ENCODE measurements around the gene LATS1. TPM values are rescaled to one million over a fixed set of nuclear protein-coding genes. Genes with fewer than 3 reads are reported as not detected.
"Not testable (repeated sequence)": the region's sequence is repeated elsewhere in the genome, so short reads cannot be mapped to it uniquely, and the experiment has no call there.

The LATS1 gene
- polyA plus RNA-seq, 4 donors, result 4.1 to 23.0 (median 7.3) TPM

GRCh38 chr6:149745252-149745651, 27.4 kb upstream of the LATS1 start:
- 61 to 77% (median 63%) methylated on average over 10 of the region's 10 CpGs for WGBS, 3 donors
- H3K27me3 ChIP-seq (ENCODE audit: control insufficient read depth in 3 of 3, insufficient read depth in 3 of 3, low read length in 3 of 3); H3K9me3 ChIP-seq (ENCODE audit: control insufficient read depth in 2 of 2, insufficient read depth in 1 of 2, low read depth in 1 of 2, low read length in 1 of 2); H3K4me3 ChIP-seq (ENCODE audit: low read depth in 1 of 3, low read length in 3 of 3); DNase-seq; FAIRE-seq; H3K27ac ChIP-seq (ENCODE audit: low read depth in 1 of 3, low read length in 2 of 3); H3K4me1 ChIP-seq (ENCODE audit: control insufficient read depth in 3 of 3, insufficient read depth in 2 of 3, low read depth in 1 of 3, low read length in 2 of 3): not testable (repeated sequence)
- peaks cover 5 to 32% (median 8%) of the 10 kb centered on the region in 3 donors for H3K36me3 ChIP-seq (ENCODE audit: control insufficient read depth in 3 of 3, insufficient read depth in 2 of 3, low read depth in 1 of 3, low read length in 3 of 3)

DNA sequence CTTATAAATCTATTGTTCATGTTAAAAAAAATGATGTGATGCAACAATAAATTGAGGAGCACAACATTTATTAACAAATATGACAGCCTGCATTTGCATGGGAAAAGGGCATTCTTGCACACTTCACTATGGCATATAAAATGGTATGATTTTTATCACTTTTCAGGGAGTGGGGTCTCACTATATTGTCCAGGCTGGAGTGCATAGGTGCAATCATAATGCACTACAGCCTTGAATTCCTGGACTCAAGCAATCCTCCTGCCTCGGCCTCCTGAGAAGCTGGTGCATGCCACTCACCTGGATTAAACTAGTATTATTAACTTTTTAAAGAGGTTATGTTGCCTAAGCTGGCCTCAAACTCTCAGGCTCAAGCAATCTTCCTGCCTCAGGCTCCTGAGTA, 17.0 kb upstream of the LATS1 start:
- 91 to 100% (median 94%) methylated on average over 1 of the region's 1 CpG for WGBS, 3 donors
- DNase-seq (no peak), FAIRE-seq (no peak)
- no peak overlapping the region for H3K27ac ChIP-seq (ENCODE audit: low read depth in 1 of 3, low read length in 2 of 3)
- no peak overlapping the region for H3K4me3 ChIP-seq (ENCODE audit: low read depth in 1 of 3, low read length in 3 of 3)
- H3K4me1 ChIP-seq (ENCODE audit: control insufficient read depth in 3 of 3, insufficient read depth in 2 of 3, low read depth in 1 of 3, low read length in 2 of 3), result no peaks in the 10 kb centered on the region
- H3K27me3 ChIP-seq (ENCODE audit: control insufficient read depth in 3 of 3, insufficient read depth in 3 of 3, low read length in 3 of 3), result no peaks in the 10 kb centered on the region
- H3K9me3 ChIP-seq (ENCODE audit: control insufficient read depth in 2 of 2, insufficient read depth in 1 of 2, low read depth in 1 of 2, low read length in 1 of 2), result no peaks in the 10 kb centered on the region
- H3K36me3 ChIP-seq (ENCODE audit: control insufficient read depth in 3 of 3, insufficient read depth in 2 of 3, low read depth in 1 of 3, low read length in 3 of 3), result peaks cover 5 to 71% (median 15%) of the 10 kb centered on the region in 3 donors

- Histone ChIP-seq H3K27ac (ENCODE audit: low read depth in 1 of 3, low read length in 2 of 3) (no peak overlapping the region), H3K4me3 (ENCODE audit: low read depth in 1 of 3, low read length in 3 of 3) (no peak overlapping the region), H3K4me1 (ENCODE audit: control insufficient read depth in 3 of 3, insufficient read depth in 2 of 3, low read depth in 1 of 3, low read length in 2 of 3) (peaks cover 0 to 10% (median 0%) of the 10 kb centered on the region in 3 donors), H3K27me3 (ENCODE audit: control insufficient read depth in 3 of 3, insufficient read depth in 3 of 3, low read length in 3 of 3) (no peaks in the 10 kb centered on the region), H3K9me3 (ENCODE audit: control insufficient read depth in 2 of 2, insufficient read depth in 1 of 2, low read depth in 1 of 2, low read length in 1 of 2) (no peaks in the 10 kb centered on the region), H3K36me3 (ENCODE audit: control insufficient read depth in 3 of 3, insufficient read depth in 2 of 3, low read depth in 1 of 3, low read length in 3 of 3) (peaks cover 8 to 71% (median 13%) of the 10 kb centered on the region in 3 donors)
- FAIRE-seq (no peak), DNase-seq (no peak)
- WGBS, 3 donors, result 95 to 97% (median 97%) methylated on average over 2 of the region's 2 CpGs
Observed at GRCh38 chr6:149733089-149733720, 15.3 kb upstream of the LATS1 start.

DNA sequence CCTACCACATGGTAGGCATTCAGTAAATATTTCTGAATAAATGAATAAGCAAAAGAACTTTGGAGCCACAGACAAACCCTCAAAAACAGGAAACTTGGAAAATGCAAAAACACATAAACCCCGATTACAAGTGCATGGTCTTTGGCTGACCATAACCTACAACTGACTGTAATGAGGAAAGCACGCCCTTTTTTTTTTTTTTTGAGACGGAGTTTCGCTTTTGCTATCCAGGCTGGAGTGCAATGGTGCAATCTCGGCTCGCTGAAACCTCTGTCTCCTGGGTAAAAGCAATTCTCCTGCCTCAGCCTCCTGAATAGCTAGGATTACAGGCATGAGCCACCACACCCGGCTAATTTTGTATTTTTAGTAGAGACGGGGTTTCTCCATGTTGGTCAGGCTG, 11.9 kb upstream of the LATS1 start:
- 77 to 87% (median 80%) methylated on average over 8 of the region's 8 CpGs for WGBS, 3 donors
- Histone ChIP-seq H3K27me3 (ENCODE audit: control insufficient read depth in 3 of 3, insufficient read depth in 3 of 3, low read length in 3 of 3) (no peaks in the 10 kb centered on the region), H3K27ac (ENCODE audit: low read depth in 1 of 3, low read length in 2 of 3) (peak overlapping the region in 1 of 3 donors; percentile 48), H3K4me1 (ENCODE audit: control insufficient read depth in 3 of 3, insufficient read depth in 2 of 3, low read depth in 1 of 3, low read length in 2 of 3) (peaks cover 0 to 15% (median 0%) of the 10 kb centered on the region in 3 donors), H3K4me3 (ENCODE audit: low read depth in 1 of 3, low read length in 3 of 3) (no peak overlapping the region), H3K9me3 (ENCODE audit: control insufficient read depth in 2 of 2, insufficient read depth in 1 of 2, low read depth in 1 of 2, low read length in 1 of 2) (no peaks in the 10 kb centered on the region), H3K36me3 (ENCODE audit: control insufficient read depth in 3 of 3, insufficient read depth in 2 of 3, low read depth in 1 of 3, low read length in 3 of 3) (peaks cover 7 to 49% (median 11%) of the 10 kb centered on the region in 3 donors)
- no peak for FAIRE-seq
- peak in 1 of 2 donors; percentile 32 for DNase-seq

GRCh38 chr6:149728499-149729234, 10.8 kb upstream of the LATS1 start:
- Histone ChIP-seq H3K27me3 (ENCODE audit: control insufficient read depth in 3 of 3, insufficient read depth in 3 of 3, low read length in 3 of 3) (no peaks in the 10 kb centered on the region), H3K9me3 (ENCODE audit: control insufficient read depth in 2 of 2, insufficient read depth in 1 of 2, low read depth in 1 of 2, low read length in 1 of 2) (no peaks in the 10 kb centered on the region), H3K27ac (ENCODE audit: low read depth in 1 of 3, low read length in 2 of 3) (peak overlapping the region in 2 of 3 donors; percentile 41 to 53), H3K36me3 (ENCODE audit: control insufficient read depth in 3 of 3, insufficient read depth in 2 of 3, low read depth in 1 of 3, low read length in 3 of 3) (peaks cover 7 to 43% (median 7%) of the 10 kb centered on the region in 3 donors), H3K4me1 (ENCODE audit: control insufficient read depth in 3 of 3, insufficient read depth in 2 of 3, low read depth in 1 of 3, low read length in 2 of 3) (peaks cover 0 to 15% (median 0%) of the 10 kb centered on the region in 3 donors), H3K4me3 (ENCODE audit: low read depth in 1 of 3, low read length in 3 of 3) (no peak overlapping the region)
- WGBS, 3 donors, result 63 to 74% (median 70%) methylated on average over 5 of the region's 5 CpGs
- DNase-seq (peak; percentile 52 to 68), FAIRE-seq (no peak)

- no peak for FAIRE-seq
- H3K4me1 ChIP-seq (ENCODE audit: control insufficient read depth in 3 of 3, insufficient read depth in 2 of 3, low read depth in 1 of 3, low read length in 2 of 3), result peaks cover 0 to 15% (median 0%) of the 10 kb centered on the region in 3 donors
- peaks cover 5 to 39% (median 5%) of the 10 kb centered on the region in 3 donors for H3K36me3 ChIP-seq (ENCODE audit: control insufficient read depth in 3 of 3, insufficient read depth in 2 of 3, low read depth in 1 of 3, low read length in 3 of 3)
- no peak overlapping the region for H3K4me3 ChIP-seq (ENCODE audit: low read depth in 1 of 3, low read length in 3 of 3)
- no peaks in the 10 kb centered on the region for H3K9me3 ChIP-seq (ENCODE audit: control insufficient read depth in 2 of 2, insufficient read depth in 1 of 2, low read depth in 1 of 2, low read length in 1 of 2)
- WGBS, 3 donors, result 72 to 86% (median 82%) methylated on average over 4 of the region's 4 CpGs
- H3K27me3 ChIP-seq (ENCODE audit: control insufficient read depth in 3 of 3, insufficient read depth in 3 of 3, low read length in 3 of 3), result no peaks in the 10 kb centered on the region
- DNase-seq, result peak in 1 of 2 donors; percentile 12
- H3K27ac ChIP-seq (ENCODE audit: low read depth in 1 of 3, low read length in 2 of 3), result peak overlapping the region in 2 of 3 donors; percentile 20 to 41
Observed at GRCh38 chr6:149727793-149728498, 10.0 kb upstream of the LATS1 start.

DNA sequence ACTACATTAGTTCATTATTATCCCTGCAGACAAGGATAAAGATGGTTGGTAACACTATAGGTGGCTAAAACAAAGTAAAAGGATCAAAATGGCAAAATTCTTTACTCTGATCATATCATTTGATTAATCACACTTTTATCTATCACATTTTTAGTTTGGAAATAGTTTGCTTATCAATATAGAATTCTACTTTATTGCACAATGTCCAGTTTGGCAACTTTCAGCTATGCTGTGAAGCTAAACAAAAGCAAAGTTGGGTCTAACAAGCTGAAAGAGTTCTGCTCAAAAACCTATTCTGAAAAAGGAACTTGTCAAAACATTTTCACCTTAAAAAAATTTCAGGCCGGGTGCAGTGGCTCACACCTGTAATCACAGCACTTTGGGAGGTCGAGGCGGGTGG, 7.9 kb upstream of the LATS1 start:
- H3K9me3 ChIP-seq (ENCODE audit: control insufficient read depth in 2 of 2, insufficient read depth in 1 of 2, low read depth in 1 of 2, low read length in 1 of 2), result no peaks in the 10 kb centered on the region
- no peak for DNase-seq
- peaks cover 0 to 15% (median 0%) of the 10 kb centered on the region in 3 donors for H3K4me1 ChIP-seq (ENCODE audit: control insufficient read depth in 3 of 3, insufficient read depth in 2 of 3, low read depth in 1 of 3, low read length in 2 of 3)
- no peak overlapping the region for H3K4me3 ChIP-seq (ENCODE audit: low read depth in 1 of 3, low read length in 3 of 3)
- no peak overlapping the region for H3K27ac ChIP-seq (ENCODE audit: low read depth in 1 of 3, low read length in 2 of 3)
- no peak for FAIRE-seq
- H3K27me3 ChIP-seq (ENCODE audit: control insufficient read depth in 3 of 3, insufficient read depth in 3 of 3, low read length in 3 of 3), result no peaks in the 10 kb centered on the region
- WGBS, 3 donors, result 94 to 95% (median 94%) methylated on average over 3 of the region's 3 CpGs
- peaks cover 0 to 23% (median 5%) of the 10 kb centered on the region in 3 donors for H3K36me3 ChIP-seq (ENCODE audit: control insufficient read depth in 3 of 3, insufficient read depth in 2 of 3, low read depth in 1 of 3, low read length in 3 of 3)

GRCh38 chr6:149723771-149724417, 6.0 kb upstream of the LATS1 start:
- Histone ChIP-seq H3K27me3 (ENCODE audit: control insufficient read depth in 3 of 3, insufficient read depth in 3 of 3, low read length in 3 of 3) (no peaks in the 10 kb centered on the region), H3K4me1 (ENCODE audit: control insufficient read depth in 3 of 3, insufficient read depth in 2 of 3, low read depth in 1 of 3, low read length in 2 of 3) (peaks cover 0 to 12% (median 0%) of the 10 kb centered on the region in 3 donors), H3K36me3 (ENCODE audit: control insufficient read depth in 3 of 3, insufficient read depth in 2 of 3, low read depth in 1 of 3, low read length in 3 of 3) (peaks cover 0 to 8% (median 2%) of the 10 kb centered on the region in 3 donors), H3K27ac (ENCODE audit: low read depth in 1 of 3, low read length in 2 of 3) (peak overlapping the region in 1 of 3 donors; percentile 15), H3K9me3 (ENCODE audit: control insufficient read depth in 2 of 2, insufficient read depth in 1 of 2, low read depth in 1 of 2, low read length in 1 of 2) (no peaks in the 10 kb centered on the region), H3K4me3 (ENCODE audit: low read depth in 1 of 3, low read length in 3 of 3) (no peak overlapping the region)
- peak; percentile 26 for FAIRE-seq
- peak; percentile 83 to 86 for DNase-seq
- WGBS, 3 donors, result 32 to 55% (median 41%) methylated on average over 10 of the region's 10 CpGs

All from small intestine (tissue), 7 donors.